HEK293 (cell line): ENCODE results near the gene DDX31.

ENCODE experiments used
- CTCF ChIA-PET: fragments of 350-600 bp; formaldehyde crosslinking; extraction: SDS; loops from one replicate; lab custom pipeline; 2021; ENCODE audit warnings: antibody characterized with exemption; lab: Yijun Ruan, JAX
- POLR2A ChIA-PET: fragments of 300-600 bp; formaldehyde crosslinking; extraction: SDS; loops from one replicate; lab custom pipeline; 2020; ENCODE audit warnings: antibody characterized with exemption, inconsistent platforms; lab: Yijun Ruan, JAX
- H3K27ac ChIP-seq: fragments of 200-500 bp; sonication (Bioruptor generic); 2 replicates; pipeline ENCODE4 v1.5.1; 2014; ENCODE audit warnings: low read depth, low read length, control low read depth, inconsistent platforms; ENCODE audit errors: extremely low read depth
- H3K36me3 ChIP-seq, 2 experiments: fragments of 200-500 bp in 1 of 2; sonication (Bioruptor generic) in 1 of 2; 1 replicate in 1 of 2; 2 replicates in 1 of 2; pipeline ENCODE4 v1.5.1; 2014 to 2017; ENCODE audit warnings: inconsistent platforms in 2 of 2, low read length in 2 of 2; ENCODE audit not compliant: control insufficient read depth in 2 of 2, insufficient read depth in 1 of 2
- H3K4me1 ChIP-seq: fragments of 200-500 bp; sonication (Bioruptor generic); 2 replicates; pipeline ENCODE4 v1.5.1; 2014; ENCODE audit warnings: mild to moderate bottlenecking, low read length, inconsistent platforms; ENCODE audit not compliant: control insufficient read depth, insufficient read depth
- H3K4me3 ChIP-seq: 2 replicates; pipeline ENCODE4 v1.5.1; 2011; ENCODE audit warnings: low read depth, mild to moderate bottlenecking, control low read depth, low read length, moderate library complexity
- H3K9me3 ChIP-seq: fragments of 200-500 bp; sonication (Bioruptor generic); 2 replicates; pipeline ENCODE4 v1.5.1; 2014; ENCODE audit warnings: low read depth, low read length, inconsistent platforms; ENCODE audit not compliant: control insufficient read depth, insufficient read depth
- BCL11B ChIP-seq: fragments of 450-650 bp; formaldehyde crosslinking; IDR thresholded peaks from 2 replicates; pipeline ENCODE4 v1.5.1; 2016; ENCODE audit warnings: low read depth, missing biosample characterization, missing genetic modification characterization
- ZNF394 ChIP-seq: fragments of 450-650 bp; formaldehyde crosslinking; IDR thresholded peaks from 2 replicates; pipeline ENCODE4 v1.5.1; 2016; ENCODE audit warnings: missing biosample characterization, missing genetic modification characterization, mild to moderate bottlenecking, moderate library complexity, borderline replicate concordance
- ZNF561 ChIP-seq: fragments of 450-650 bp; IDR thresholded peaks from 2 replicates; pipeline ENCODE4 v1.5.1; 2018; ENCODE audit warnings: missing biosample characterization, missing genetic modification characterization, borderline replicate concordance
- ZNF585B ChIP-seq: fragments of 450-650 bp; formaldehyde crosslinking; IDR thresholded peaks from 2 replicates; pipeline ENCODE4 v1.5.1; 2016; ENCODE audit warnings: missing biosample characterization, missing genetic modification characterization
- ZNF777 ChIP-seq: fragments of 450-650 bp; formaldehyde crosslinking; IDR thresholded peaks from 2 replicates; pipeline ENCODE4 v1.5.1; 2017; ENCODE audit warnings: missing biosample characterization, missing genetic modification characterization, borderline replicate concordance

The DDX31 gene

DNA sequence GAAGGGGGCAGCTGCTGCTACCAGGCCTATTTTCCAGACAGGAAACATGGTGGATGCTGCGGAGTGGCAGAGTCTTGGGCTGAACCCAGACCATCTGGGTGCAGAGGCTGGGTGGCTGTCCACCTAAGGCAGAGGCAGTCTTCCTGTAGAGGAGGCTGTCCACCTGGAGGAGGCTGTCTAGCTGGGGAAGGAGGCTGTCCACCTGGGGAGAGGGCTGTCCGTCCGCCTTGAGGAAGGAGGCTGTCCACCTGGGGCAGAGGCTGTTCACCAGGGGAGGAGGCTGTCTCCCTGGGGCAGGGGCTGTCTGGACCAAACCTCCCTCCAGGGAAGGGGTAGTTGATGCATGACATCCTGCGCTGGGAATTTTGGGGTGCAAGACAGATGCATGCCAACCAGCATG lies 126.5 kb downstream of the DDX31 start:
- no peaks in the 10 kb centered on the region; the same call in 1 of the 2 replicates for H3K4me1 ChIP-seq
- ChIA-PET CTCF (interaction anchor here (0.6 kb wide), 4 partner anchors 94 to 784 kb away, joined by 3 read pairs; no protein-coding TSS in a partner anchor), POLR2A (no interaction called here)
- H3K9me3 ChIP-seq: no peaks in the 10 kb centered on the region
- no peak overlapping the region for H3K27ac ChIP-seq
- H3K36me3 ChIP-seq: no peaks in the 10 kb centered on the region
- H3K4me3 ChIP-seq: no peak overlapping the region
- no peak for TF ChIP-seq ZNF561 (tag by site-specific recombination)
- TF ChIP-seq ZNF394 (tag by site-specific recombination): no peak
- TF ChIP-seq ZNF585B: no peak
- no peak for TF ChIP-seq ZNF777 (tag by site-specific recombination)
- no peak for TF ChIP-seq BCL11B (tag by site-specific recombination)
